ENCODE data around the gene YDJC.

DNA sequence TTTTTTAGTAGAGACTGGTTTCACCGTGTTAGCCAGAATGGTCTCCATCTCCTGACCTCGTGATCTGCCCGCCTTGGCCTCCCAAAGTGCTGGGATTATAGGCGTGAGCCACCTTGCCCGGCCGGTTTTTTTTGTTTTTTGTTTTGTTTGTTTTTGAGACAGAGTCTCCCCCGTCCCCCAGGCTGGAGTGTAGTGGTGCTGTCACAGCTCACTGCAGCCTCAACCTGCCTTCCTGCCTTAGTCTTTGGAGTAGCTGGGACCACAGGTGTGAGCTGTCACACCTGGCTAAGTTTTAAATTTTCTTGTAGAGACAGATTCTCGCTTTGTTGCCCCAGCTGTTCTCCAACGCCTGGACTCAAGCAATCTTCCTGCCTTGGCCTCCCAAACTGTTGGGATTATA lies 39.2 kb upstream of the YDJC start:
- TF ChIP-seq CTCF (IDR thresholded peaks at IDR 0.05) (no peak), ZFX (IDR thresholded peaks at IDR 0.05; ENCODE audit: borderline replicate concordance) (no peak)

Measured in 22Rv1 (cell line).